Measurements from ENCODE around the gene SLC35G4. TPM values are rescaled to one million over a fixed set of nuclear protein-coding genes. Genes with fewer than 3 reads are reported as not detected.
A peak's percentile ranks its signal among the peaks of the same experiment; 100 is the strongest.
"Not testable (repeated sequence)": the region's sequence is repeated elsewhere in the genome, so short reads cannot be mapped to it uniquely, and the experiment has no call there.

SLC35G4 gene
- total RNA-seq, 1 donor from 2014 or later = not detected

- DNase-seq; ATAC-seq (ENCODE audit: poor library complexity); intact Hi-C loops (cut with DNase I): not testable (repeated sequence)
These were observed 778 bp upstream of the SLC35G4 start for GRCh38 chr18:11608618-11609017.

DNA sequence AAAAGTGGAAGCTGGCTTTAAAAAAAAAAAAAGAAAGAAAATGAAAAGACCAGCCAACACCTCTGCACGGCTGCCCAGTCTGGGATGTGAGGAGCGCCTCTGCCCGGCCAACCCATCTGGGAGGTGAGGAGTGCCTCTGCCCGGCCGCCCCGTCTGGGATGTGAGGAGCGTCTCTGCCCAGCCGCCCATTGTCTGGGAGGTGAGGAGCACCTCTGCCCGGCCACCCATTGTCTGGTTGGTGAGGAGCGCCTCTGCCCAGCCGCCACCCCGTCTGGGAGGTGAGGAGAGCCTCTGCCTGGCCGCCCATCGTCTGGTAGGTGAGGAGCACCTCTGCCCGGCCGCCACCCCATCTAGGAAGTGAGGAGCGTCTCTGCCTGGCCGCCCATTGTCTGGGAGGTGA, 3.7 kb downstream of the SLC35G4 start:
- intact Hi-C loops (cut with DNase I); DNase-seq; ATAC-seq (ENCODE audit: poor library complexity): not testable (repeated sequence)

DNA sequence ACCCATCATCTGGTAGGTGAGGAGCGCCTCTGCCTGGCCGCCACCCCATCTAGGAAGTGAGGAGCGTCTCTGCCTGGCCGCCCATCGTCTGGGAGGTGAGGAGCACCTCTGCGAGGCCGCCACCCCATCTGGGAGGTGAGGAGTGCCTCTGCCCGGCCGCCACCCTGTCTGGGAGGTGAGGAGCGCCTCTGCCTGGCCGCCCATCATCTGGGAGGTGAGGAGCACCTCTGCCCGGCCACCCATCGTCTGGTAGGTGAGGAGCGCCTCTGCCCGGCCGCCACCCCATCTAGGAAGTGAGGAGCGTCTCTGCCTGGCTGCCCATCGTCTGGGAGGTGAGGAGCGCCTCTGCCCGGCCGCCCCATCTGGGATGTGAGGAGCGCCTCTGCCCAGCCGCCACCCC, 4.2 kb downstream of the SLC35G4 start:
- DNase-seq; intact Hi-C loops (cut with DNase I); ATAC-seq (ENCODE audit: poor library complexity): not testable (repeated sequence)

DNA sequence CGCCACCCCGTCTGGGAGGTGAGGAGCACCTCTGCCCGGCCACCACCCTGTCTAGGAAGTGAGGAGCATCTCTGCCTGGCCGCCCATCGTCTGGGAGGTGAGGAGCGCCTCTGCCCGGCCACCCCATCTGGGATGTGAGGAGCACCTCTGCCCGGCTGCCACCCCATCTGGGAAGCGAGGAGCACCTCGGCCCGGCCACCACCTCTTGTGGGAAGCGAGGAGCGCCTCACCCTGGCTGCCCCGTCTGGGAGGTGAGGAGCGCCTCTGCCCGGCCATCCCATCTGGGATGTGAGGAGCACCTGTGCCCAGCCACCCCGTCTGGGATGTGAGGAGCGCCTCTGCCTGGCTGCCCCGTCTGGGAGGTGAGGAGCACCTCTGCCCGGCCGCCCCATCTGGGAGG, 4.6 kb downstream of the SLC35G4 start:
- not testable (repeated sequence) for ATAC-seq (ENCODE audit: poor library complexity)

GRCh38 chr18:11614981-11615380, 5.6 kb downstream of the SLC35G4 start:
- intact Hi-C loops (cut with DNase I); DNase-seq; ATAC-seq (ENCODE audit: poor library complexity): not testable (repeated sequence)

More for the DNA sequence above, 4.6 kb downstream of the SLC35G4 start:
- DNase-seq; intact Hi-C loops (cut with DNase I): not testable (repeated sequence)

DNA sequence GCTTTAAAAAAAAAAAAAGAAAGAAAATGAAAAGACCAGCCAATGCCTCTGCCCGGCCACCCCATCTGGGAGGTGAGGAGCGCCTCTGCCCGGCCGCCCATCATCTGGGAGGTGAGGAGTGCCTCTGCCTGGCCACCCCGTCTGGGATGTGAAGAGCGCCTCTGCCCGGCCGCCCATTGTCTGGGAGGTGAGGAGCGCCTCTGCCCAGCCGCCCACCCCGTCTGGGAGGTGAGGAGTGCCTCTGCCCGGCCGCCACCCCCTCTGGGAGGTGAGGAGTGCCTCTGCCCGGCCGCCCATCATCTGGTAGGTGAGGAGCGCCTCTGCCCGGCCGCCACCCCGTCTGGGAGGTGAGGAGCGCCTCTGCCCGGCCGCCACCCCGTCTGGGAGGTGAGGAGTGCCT, 37.9 kb downstream of the SLC35G4 start:
- ATAC-seq (ENCODE audit: poor library complexity); DNase-seq; intact Hi-C loops (cut with DNase I): not testable (repeated sequence)

DNA sequence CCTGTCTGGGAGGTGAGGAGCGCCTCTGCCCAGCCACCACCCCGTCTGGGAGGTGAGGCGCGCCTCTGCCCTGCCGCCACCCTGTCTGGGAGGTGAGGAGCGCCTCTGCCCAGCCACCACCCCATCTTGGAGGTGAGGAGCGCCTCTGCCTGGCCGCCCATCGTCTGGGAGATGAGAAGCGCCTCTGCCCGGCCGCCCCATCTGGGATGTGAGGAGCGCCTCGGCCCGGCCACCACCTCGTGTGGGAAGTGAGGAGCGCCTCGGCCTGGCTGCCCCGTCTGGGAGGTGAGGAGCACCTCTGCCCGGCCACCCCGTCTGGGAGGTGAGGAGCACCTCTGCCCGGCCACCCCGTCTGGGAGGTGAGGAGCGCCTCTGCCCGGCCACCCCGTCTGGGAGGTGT, 38.4 kb downstream of the SLC35G4 start:
- intact Hi-C loops (cut with DNase I) = not testable (repeated sequence)

GRCh38 chr18:11649839-11650238, 40.4 kb downstream of the SLC35G4 start:
- intact Hi-C loops (cut with DNase I) = no loop called here
- ATAC-seq (ENCODE audit: poor library complexity) (no peak), DNase-seq (no peak)

More for the DNA sequence above, 38.4 kb downstream of the SLC35G4 start:
- not testable (repeated sequence) for DNase-seq; ATAC-seq (ENCODE audit: poor library complexity)

GRCh38 chr18:11651899-11652298, 42.5 kb downstream of the SLC35G4 start:
- no peak for ATAC-seq (ENCODE audit: poor library complexity)
- no peak for DNase-seq
- intact Hi-C loops (cut with DNase I) = no loop called here

GRCh38 chr18:11653521-11653920, 44.1 kb downstream of the SLC35G4 start:
- intact Hi-C loops (cut with DNase I) = no loop called here

DNA sequence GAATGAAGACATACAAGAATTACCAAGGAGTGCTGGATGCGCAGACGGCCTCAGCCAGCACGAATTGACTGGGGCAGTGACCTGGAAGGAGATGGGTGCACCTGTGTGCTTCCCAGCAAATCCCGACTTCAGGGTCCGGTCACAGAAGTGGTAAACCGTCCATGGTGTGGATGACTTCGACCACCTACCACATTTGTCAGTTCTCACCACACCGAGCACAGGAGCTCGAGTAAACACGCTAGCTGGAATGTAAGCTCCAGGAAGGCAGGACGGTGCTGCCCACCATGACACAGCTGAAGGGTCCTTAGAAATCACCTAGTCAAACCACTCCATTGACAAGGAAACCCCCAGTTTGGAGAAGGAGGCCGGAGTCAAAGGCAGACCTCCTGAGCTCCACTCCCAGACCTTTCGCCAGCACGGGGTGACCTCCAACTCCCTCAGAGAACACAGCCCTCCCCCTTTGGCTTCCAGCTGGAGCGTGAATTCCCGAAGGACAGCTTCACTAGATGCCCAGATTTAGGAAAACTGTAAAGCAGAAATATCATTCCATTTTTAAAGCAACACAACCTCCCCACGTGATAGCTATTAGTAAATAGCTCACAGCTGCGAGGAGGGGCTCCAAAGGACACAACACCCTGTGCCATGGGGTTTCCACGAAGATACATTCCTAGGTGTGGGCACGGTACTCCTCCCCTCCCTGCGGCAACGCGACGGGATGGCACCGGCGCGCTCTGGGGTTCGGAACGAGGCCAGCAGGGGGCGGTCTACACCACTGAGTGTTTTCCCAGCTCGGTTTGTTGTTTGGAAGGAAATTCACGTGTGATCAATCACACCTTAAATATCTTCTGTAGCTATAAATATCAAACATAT, 45.6 kb downstream of the SLC35G4 start:
- DNase-seq = peak; percentile 72
- intact Hi-C loops (cut with DNase I) = no loop called here
- ATAC-seq (ENCODE audit: poor library complexity) = peak; percentile 86

More at GRCh38 chr18:11653521-11653920, 44.1 kb downstream of the SLC35G4 start:
- DNase-seq (no peak), ATAC-seq (ENCODE audit: poor library complexity) (no peak)

GRCh38 chr18:11655606-11655932, 46.2 kb downstream of the SLC35G4 start:
- intact Hi-C loops (cut with DNase I) = no loop called here
- no peak for DNase-seq
- no peak for ATAC-seq (ENCODE audit: poor library complexity)

GRCh38 chr18:11657152-11657551, 47.8 kb downstream of the SLC35G4 start:
- intact Hi-C loops (cut with DNase I) = no loop called here
- ATAC-seq (ENCODE audit: poor library complexity) (no peak), DNase-seq (no peak)

GRCh38 chr18:11657554-11657953, 48.2 kb downstream of the SLC35G4 start:
- DNase-seq (no peak), ATAC-seq (ENCODE audit: poor library complexity) (no peak)
- intact Hi-C loops (cut with DNase I) = no loop called here

DNA sequence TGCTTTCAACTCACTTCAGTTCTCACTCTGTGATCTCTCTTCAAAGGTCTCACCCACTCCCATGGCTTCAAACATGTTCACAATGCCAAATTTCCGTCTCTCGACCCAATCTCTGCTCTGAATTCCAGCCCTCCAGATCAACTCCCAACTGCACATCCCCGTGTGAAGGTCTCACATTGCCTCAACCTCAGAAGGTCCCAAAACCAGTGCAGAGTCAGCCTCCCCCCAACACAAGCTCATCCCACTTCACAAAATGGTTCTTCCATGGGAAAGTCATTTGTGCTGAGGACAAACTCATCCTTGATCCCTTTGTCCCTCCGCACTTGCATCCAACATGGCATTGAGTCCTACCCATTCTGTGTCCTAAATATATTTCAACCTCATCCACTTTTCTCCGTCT, 48.6 kb downstream of the SLC35G4 start:
- ATAC-seq (ENCODE audit: poor library complexity) (no peak), DNase-seq (no peak)
- intact Hi-C loops (cut with DNase I) = no loop called here

- intact Hi-C loops (cut with DNase I) = no loop called here
- DNase-seq (no peak), ATAC-seq (ENCODE audit: poor library complexity) (no peak)
These were observed 49.6 kb downstream of the SLC35G4 start for GRCh38 chr18:11658989-11659388.

Small RNA genes lying within 50 kb of the gene (microRNA-seq; reads per million reads assigned to microRNA genes)
- not detected for gene MIR7153

Other genes with a start within 250 kb of the SLC35G4 start
- gene GNAL, start 79.7 kb downstream of the SLC35G4 start, total RNA-seq = 5.1 TPM
- gene CHMP1B, start 241.8 kb downstream of the SLC35G4 start, total RNA-seq = 26.5 TPM

Measured in Right ventricle myocardium superior (tissue), 1 donor.